GM10266 (cell line): ENCODE results near the gene THAP4.

Source experiments
- DNase-seq: peaks from one replicate; pipeline ENCODE4 v3.0.0; 2012; ENCODE audit errors: extremely low spot score
- CTCF ChIP-seq: IDR thresholded peaks from 2 replicates; pipeline ENCODE4 v1.5.1; 2012; ENCODE audit warnings: mild to moderate bottlenecking, low read depth; ENCODE audit not compliant: control insufficient read depth, insufficient read depth; ENCODE audit errors: missing control alignments

Gene THAP4

GRCh38 chr2:241609859-241610793, 26.8 kb downstream of the THAP4 start:
- TF ChIP-seq CTCF: peak; percentile 91
- peak; percentile 95 for DNase-seq

DNA sequence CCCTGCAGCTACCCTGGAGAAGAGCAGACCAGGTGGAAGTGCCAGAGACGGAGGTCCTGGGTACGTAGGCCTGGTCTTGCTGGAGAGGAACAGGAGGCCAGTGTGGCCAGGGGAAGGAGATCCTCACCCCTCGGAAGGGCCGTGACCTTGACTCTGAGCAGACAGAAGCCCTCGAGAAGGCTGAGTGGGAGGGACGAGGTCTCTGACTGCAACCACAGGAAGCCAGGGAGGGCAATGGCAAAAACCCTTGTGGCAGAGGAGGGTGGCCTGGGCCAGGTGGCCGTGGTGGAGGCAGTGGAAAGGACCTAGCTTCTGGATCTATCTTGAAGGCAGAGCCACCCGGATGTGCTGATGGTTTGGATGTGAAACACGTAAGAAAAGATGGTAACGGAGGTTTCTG, 28.1 kb downstream of the THAP4 start:
- DNase-seq: no peak
- no peak for TF ChIP-seq CTCF

GRCh38 chr2:241607162-241607885, 29.6 kb downstream of the THAP4 start:
- no peak for TF ChIP-seq CTCF
- no peak for DNase-seq

GRCh38 chr2:241606186-241606585, 30.8 kb downstream of the THAP4 start:
- TF ChIP-seq CTCF: no peak
- no peak for DNase-seq

DNA sequence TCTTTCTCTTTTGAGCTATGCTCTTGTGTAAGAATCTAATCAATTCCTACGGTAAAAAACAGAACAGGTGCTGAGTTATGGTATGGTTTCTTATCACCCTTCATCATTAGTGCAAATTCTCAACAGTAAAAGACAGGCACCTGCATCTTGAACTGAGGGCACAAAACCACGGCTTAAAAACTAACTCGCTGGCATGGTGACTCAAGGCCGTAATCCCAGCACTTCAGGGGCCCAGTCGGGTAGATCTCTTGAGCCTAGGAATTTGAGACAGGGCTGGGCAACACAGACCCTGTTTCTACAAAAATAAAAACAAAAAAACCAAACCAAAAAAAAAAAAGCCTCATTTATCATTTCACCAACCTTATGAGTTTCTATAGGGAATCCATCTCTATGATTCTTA, 33.3 kb downstream of the THAP4 start:
- no peak for DNase-seq
- no peak for TF ChIP-seq CTCF

- no peak for DNase-seq
- TF ChIP-seq CTCF: no peak
These were observed 34.2 kb downstream of the THAP4 start for GRCh38 chr2:241602720-241603119.

DNA sequence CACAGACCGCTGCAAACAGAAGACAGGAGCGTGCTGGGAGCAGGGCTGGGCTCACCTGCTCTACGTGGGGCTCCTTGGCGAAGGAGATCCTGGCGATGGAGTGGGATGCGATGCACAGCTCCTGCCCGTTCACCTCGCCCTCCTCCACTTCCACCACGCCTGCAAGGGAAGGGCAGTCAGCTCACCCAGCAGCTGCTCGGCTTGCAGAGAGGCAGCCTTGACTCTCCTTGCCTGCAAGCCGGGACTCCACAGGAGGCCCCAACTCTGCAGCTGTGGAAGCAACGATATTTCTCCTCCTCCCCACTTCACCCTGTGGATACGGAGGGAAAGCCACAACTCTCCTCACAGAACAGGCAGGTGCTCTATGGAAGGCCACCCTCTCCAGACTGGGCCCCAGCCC, 35.1 kb downstream of the THAP4 start:
- no peak for DNase-seq
- TF ChIP-seq CTCF: no peak
